Right renal cortex interstitium (tissue), 3 donors: ENCODE measurements around the gene INSIG1. TPM values are rescaled to one million over a fixed set of nuclear protein-coding genes. Genes with fewer than 3 reads are reported as not detected.

Source experiments
- DNase-seq, 3 donors: peaks; one replicate each; pipeline ENCODE4 v3.0.0-alpha.2; 2013; ENCODE audit warnings: low read depth in 3 of 3, low spot score in 2 of 3
- polyA plus RNA-seq, 3 donors: library from polyadenylated mRNA; unstranded; fragments of 120-200 nt; gene quantifications; one replicate each; pipeline ENCODE4 v1.2.1, GENCODE V29; 2013; ENCODE audit not compliant: insufficient read length in 3 of 3

The INSIG1 gene
- polyA plus RNA-seq, 3 donors, result 30.3 to 36.7 (median 31.1) TPM

DNA sequence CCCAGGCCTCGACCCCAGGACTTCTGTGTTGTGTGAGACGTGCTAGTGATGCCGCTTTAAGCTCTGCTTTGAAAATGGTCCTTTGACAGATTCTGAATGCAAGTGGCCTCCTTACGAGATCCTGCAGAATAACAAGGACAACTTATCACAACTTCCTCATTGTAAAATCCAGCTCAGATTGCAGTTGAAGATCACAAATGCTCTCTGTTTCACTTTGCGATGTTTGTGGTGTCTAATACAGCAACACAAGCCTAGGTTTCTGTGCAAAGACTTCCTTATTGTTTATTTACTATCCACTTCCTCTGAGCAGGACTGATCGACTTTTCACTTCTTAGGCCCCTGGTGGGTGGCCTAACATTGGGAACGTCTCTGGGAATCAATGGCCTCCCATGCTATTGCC is 31.7 kb upstream of the INSIG1 start:
- no peak for DNase-seq

DNA sequence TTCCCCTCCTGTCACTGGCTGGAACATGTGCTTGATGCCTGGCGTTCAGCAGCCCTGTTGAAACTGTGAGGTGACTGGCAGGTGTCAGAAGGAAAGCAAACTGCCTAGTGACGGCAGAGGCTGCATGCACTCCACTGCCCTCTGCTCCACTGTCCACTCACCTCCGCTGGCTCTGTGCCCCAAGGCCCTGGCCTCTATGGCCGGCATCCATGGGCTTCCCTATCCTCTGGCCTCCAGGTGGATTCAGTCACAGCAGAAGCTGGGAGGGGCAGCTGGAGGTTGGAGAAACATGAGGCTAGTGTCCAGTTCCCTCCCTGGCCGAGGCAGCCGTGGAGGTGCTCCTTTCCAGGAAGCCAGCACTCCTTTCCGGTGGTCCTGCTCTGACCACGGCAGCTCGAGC is 31.2 kb upstream of the INSIG1 start:
- no peak for DNase-seq

DNA sequence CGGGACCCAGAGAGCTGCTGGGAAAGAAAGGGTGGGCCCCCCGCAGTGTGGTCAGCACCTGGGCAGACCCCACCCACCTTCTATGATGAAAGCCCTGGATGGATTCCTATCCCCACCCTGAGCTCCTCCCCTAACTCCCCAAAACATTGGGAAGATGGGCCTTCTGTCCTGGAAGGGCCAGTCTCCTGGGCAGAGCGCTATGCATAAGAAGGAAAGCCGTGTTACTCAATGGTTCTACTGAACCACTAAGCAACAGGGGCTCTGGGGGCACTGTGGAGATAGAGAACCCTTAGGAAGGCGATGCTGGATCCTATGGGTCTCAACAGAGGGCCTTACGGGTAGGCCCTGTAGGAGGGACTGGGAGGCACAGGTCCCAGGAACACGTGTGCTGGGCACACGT is 30.7 kb upstream of the INSIG1 start:
- no peak for DNase-seq

DNA sequence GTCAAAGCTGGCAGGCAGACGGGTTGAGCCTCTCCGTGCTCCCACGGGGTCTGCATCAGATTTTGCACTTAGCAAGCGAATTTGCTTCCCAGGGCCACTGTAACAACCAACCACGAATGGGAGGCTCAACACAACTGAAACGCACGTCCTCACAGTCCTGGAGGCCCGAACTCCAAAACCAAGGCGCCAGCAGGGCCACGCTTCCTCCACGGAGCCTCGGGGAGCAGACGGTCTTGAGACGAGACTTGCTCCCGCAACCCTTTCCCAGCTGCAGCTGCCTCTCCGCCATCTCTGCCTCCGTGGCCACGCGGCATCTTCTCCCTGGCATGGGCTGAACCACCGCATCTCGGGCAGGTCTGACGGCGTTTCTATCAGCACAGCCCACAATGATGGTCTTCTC is 30.2 kb upstream of the INSIG1 start:
- no peak for DNase-seq

GRCh38 chr7:155268211-155268610 is 29.5 kb upstream of the INSIG1 start:
- no peak for DNase-seq

- no peak for DNase-seq
Observed at GRCh38 chr7:155268921-155269650, 28.6 kb upstream of the INSIG1 start.

- DNase-seq, result no peak
Observed at GRCh38 chr7:155269766-155270585, 27.7 kb upstream of the INSIG1 start.

GRCh38 chr7:155270861-155271260 is 26.8 kb upstream of the INSIG1 start:
- no peak for DNase-seq

DNA sequence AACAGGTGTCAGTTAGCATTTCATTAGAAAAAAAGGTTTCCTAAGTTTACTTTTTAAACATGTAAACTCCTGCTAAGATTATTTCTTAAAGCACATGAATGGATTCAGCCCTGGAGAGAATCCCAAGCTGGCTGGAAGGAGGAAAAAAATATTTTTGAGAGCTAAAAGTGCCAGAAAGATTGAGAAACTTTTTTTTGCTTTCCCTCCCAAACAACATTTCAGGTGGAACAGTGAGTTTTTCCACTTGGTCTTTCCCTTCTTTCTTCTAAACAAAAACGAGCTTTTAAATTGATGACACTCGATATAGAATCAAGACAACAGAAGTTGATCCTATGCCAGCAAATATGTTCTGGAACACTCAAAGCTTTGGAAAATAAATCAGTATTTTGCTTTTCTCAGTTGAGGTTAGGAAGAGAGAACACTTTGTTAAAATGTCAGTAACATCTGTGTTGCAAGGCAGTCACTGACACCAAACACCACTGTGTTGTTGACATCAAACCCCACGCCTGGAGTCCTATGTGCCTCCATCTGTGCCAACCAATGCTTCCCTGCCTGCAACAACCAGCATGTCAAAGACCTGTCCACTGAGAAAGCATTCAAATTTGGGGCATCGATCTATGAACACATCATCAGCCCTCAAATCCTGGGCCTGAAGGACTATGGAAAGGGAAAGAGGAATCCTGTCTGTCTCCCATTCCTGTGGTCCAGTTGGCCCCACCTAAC is 22.9 kb upstream of the INSIG1 start:
- DNase-seq, result no peak

- no peak for DNase-seq
Observed at GRCh38 chr7:155276042-155276799, 21.5 kb upstream of the INSIG1 start.

- no peak for DNase-seq
Observed at GRCh38 chr7:155276800-155277375, 20.8 kb upstream of the INSIG1 start.

DNA sequence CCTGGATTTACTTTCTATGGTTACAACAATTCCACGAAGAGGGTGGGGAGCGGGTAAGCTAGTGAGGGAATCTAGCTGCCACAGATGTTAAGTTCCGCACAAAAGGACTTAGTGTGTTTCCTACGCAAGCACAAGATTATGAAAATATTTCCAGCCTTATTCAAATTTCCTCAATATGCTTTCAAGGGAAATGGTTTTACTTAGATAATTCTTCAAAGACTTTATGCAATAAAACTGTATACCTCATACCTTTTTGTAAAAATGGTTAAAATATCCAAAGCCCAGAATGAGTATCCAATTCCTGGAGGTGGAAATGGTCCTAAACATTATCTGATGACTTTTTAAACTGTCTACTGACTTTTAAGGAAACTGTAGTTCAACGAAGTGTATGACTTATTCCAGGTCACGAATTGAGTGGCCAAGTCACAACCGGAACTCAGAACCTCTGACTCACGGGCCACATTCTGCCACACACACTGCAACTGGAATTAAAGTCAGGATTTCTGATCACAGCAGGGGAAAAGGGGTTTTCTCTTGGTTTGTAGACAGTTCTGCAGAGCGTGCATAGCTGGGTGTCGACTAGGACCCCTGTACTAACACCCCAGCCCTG is 20.2 kb upstream of the INSIG1 start:
- DNase-seq, result no peak

DNA sequence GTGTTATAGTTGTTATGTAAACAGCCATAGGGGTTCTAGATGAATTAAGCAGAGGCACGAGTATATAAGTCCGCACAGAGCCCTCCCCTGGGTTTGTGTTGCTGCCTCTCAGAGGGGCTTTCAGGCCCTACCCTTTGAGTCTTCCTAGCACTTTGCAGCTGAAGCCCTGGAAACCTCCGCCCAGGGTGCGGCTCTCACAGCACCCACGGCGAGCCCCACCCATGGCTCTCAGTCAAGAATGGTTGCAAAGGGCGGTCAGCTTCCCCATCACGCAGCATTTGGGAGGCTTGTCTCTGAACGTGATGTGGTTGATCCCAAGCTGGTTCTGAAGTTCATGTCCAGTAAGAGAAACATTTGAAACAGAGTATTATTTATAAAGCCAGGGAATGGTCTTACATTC is 18.8 kb upstream of the INSIG1 start:
- DNase-seq, result no peak

- no peak for DNase-seq
Observed at GRCh38 chr7:155279787-155280445, 17.8 kb upstream of the INSIG1 start.

GRCh38 chr7:155280446-155281397 is 17.0 kb upstream of the INSIG1 start:
- no peak for DNase-seq

- no peak for DNase-seq
Observed at GRCh38 chr7:155281398-155281969, 16.2 kb upstream of the INSIG1 start.

- DNase-seq, result no peak
Observed at GRCh38 chr7:155282671-155283070, 15.0 kb upstream of the INSIG1 start.
